Activated gamma-delta T cell treated with Interleukin-2 at 50 U/mL for 16 hours (primary cell): ENCODE measurements around the gene TAF10.

Source experiments
- DNase-seq: peaks from one replicate; pipeline ENCODE4 v3.0.0-alpha.2; 2020

Gene TAF10

GRCh38 chr11:6607190-6607795 is 4.7 kb downstream of the TAF10 start:
- DNase-seq, result no peak

GRCh38 chr11:6606471-6607189 is 5.4 kb downstream of the TAF10 start:
- DNase-seq, result peak; percentile 41

DNA sequence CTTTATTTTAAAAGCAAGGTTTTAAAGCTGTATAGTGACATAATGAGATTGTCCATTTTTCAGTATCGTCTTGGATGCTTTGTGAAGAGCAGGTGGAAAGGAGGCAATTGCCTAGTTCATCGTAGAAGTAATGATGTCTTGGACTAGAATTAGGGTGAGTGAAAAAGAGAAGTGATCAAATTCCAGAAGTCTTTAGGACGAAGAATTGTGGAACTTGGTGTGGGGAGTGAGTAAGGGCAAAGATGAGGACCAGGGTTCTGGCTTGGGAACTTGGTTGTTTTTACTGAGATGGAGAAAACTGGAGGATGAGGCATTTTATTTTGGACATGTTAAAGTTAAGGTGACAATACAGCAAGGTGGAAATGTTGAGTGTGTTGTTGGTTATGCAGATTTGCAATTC is 7.2 kb downstream of the TAF10 start:
- DNase-seq, result no peak

GRCh38 chr11:6604081-6604626 is 7.9 kb downstream of the TAF10 start:
- DNase-seq, result peak; percentile 50

- DNase-seq, result peak; percentile 84
Observed at GRCh38 chr11:6603287-6604080, 8.5 kb downstream of the TAF10 start, which contains the start of the genes ILK and RRP8. Gene ILK, plus strand, starts transcription at chr11:6603774. Its CDS starts 498 bp downstream, at chr11:6604272. Gene RRP8, minus strand, starts transcription at chr11:6603616. Its CDS starts 114 bp downstream, at chr11:6603502.

DNA sequence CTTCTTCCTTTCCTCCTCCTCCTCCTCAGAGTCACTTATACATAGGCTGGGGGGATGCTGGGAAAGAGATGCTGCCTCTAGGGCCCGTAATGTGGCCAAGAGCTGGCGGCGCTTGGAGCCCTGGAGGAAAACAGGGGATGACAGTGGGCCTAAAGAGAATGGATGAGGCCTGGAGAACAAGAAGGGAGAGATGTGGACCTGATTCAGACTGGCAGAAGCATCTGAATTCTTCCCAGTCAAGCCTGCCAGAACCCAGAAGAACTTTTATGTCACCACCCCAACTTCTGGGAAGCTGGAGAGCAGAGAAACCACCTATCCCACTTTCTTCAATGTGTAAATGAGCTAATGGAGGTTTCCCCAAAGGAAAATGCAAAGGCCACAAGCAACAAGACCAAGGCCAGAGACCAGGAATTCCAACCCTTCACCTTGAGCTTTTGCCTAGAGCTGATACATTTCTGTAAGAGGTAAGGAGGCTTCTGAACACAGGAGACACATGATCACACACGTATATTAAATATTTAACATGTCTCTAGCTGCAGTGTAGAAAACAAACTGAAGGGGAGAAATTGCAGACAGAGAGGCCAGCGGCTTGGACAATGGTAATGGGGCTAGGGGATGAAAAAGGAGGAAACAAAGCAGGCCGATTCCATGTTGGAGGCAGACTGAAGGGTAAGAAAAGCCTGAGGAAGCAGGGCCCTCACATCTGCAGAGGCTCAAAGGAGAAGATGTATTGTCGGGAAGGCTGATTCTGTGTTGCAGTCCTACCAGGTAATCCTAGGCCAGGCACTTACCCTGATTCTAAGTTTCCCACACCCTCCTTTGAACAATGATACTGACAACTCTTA is 9.7 kb downstream of the TAF10 start:
- DNase-seq, result no peak

DNA sequence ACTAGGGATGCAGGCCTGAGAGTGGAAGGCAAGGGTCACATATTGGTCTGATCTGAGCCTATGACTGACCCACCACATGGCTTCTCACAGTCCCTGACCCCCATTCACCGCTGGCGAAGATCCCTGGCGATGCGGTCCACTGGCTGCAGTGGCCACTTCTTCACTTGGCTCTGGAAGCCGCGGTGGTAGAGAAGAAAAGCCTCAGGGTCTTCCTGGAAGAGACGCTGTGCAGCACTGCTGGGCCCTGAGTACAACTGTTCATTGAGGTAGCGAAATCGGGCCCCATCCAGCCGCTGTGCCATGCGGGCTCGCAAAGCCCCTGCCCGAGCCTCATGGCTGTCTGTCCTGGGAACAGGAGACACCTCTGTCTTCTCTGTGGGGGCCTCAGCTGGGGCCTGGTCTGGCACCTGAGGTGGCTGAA is 11.0 kb downstream of the TAF10 start:
- DNase-seq, result no peak

DNA sequence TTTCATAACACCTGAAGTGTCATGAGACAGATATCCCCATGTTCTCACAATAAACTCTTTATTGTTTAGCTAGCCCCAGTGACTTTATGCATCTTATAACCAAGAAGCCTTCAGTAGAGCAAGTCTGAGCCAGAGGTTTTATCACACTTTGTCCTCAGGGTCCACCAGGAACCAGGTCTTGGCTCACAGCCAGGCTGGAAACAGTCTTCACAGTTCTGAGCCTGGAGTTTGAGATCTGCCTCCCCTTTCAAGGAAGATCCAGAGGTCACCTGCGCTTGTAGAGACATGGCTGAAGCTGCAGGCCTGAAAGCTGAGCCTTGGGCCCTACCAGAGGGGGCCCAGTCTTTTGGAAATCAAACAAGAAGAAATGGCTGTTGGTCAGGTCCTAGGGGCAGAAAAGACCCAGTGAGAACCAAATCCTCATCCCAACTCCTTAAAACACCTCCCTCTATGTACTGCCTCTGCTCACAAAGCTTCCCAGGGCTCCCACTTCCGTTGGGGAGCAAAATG is 12.1 kb downstream of the TAF10 start:
- no peak for DNase-seq

DNA sequence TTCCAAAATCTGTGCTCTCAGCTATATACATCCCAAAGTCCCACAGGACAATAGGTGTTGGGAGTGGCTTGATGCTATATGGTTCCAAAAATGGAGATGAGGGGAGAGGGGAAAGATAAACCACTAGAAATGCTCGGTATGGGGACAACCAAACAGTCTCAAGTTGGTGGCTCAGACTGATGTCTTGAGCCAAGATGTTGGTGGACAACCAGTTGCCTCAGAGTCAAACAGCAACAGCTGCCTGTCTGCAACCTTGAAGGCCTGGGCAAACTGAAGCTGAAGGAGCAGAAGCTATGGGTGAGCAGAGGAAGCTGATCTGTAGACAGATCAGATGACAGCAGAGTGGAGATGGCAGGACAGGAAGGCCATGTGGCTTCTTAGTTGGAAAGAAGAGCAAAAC is 12.6 kb downstream of the TAF10 start:
- DNase-seq, result no peak

DNA sequence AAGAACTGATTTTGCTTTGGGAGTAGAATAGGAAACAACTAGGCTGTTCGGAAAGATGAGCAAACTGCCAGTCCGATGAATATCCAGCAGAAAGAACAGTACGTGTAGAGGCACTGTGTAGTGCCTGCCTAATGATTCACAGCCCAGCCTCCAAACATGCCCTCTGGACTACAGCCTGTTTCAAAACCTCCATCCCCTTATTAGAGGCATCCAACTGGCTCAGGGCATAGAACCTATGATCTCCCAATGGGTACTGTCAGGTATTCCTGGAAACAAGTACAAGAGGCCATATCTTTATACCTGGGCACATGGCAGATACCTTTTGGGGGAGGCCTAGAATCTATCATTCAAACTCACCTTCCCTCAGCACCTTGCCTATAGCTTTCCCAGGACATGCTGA is 13.5 kb downstream of the TAF10 start:
- no peak for DNase-seq

DNA sequence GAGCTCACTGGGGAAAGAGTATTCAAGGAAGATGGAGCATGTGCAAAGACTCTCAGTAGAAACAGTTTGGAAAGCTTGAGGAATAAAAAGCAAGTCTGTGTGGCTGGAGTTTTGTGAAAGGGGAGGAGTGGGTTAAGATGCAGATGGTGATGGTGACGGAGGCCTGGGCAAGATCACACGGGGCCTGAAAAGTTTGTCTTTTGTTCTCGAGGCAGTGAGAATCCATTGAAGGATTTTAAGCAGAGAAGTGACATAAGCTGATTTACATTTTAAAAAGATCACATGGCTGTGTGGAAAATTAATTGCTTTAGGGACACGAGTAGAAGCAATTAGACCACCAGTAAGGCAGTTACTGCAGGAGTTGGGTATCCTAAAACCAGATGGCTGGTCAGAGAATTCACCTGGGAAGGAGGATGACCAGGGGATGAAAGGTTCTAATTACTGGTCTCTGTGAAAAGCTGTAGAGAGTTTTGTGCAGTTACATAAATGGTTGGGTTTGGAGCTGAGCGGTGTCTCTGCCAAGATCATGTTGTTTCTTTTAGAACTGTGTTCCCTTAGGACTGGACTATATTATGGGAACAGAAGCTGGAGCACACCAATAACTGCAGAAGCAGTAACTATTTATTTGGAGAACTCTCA is 15.7 kb downstream of the TAF10 start:
- DNase-seq, result no peak

- no peak for DNase-seq
Observed at GRCh38 chr11:6594142-6594768, 17.8 kb downstream of the TAF10 start.

GRCh38 chr11:6588018-6588417 is 24.0 kb downstream of the TAF10 start:
- no peak for DNase-seq

GRCh38 chr11:6587360-6587953 is 24.6 kb downstream of the TAF10 start:
- no peak for DNase-seq

- no peak for DNase-seq
Observed at GRCh38 chr11:6586434-6587359, 25.3 kb downstream of the TAF10 start.

DNA sequence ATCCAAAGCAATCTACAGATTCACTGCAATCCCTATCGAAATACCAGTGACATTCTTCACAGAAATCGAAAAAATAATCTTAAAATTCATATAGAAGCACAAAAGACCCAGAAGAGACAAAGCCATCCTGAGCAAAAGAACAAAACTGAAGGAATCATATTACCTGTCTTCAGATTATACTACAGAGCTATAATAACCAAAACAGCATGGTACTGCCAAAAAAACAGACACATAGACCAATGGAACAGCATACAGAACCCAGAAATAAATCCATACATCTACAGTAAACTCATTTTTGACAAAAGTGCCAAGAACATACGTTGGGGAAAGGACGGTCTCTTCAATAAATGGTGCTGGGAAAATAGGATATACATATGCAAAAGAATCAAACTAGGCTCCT is 27.5 kb downstream of the TAF10 start:
- no peak for DNase-seq

GRCh38 chr11:6583584-6583983 is 28.4 kb downstream of the TAF10 start:
- DNase-seq, result no peak

DNA sequence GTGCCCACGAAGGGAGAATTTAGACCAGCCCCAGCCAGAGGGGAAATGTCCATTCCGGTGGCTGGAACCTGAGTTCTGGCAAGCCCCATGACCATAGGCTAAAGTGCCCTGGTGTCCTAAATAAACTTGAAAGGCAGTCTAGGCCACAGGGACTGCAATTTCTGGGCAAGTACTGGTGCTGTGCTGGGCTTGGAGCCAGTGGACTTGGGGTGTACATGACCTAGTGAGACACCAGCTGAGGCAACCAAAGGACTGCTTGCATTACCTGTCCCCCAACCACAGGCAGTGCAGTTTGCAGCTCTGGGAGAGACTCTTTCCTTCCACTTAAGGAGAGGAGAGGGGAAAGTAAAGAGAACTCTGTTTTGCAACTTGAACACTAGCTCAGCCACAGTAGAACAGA is 32.3 kb downstream of the TAF10 start:
- no peak for DNase-seq

- no peak for DNase-seq
Observed at GRCh38 chr11:6578134-6578533, 33.9 kb downstream of the TAF10 start.
